Endothelial cell of umbilical vein (primary cell): Measurements from ENCODE around the gene KSR1. TPM values are rescaled to one million over a fixed set of nuclear protein-coding genes. Genes with fewer than 3 reads are reported as not detected.

Source experiments
- BruUV-seq: library from RNA; stranded (reverse); fragments of 400-500 nt; replicated peaks from 2 replicates; lab custom pipeline; 2021; lab: Mats Ljungman, UMichigan
- CTCF ChIA-PET: fragments of 300-600, 350-600 bp; sonication (Branson Sonifier 250); formaldehyde crosslinking; loops from one replicate; lab custom pipeline; 2021; ENCODE audit warnings: antibody characterized with exemption, inconsistent platforms; lab: Charles Lee
- POLR2A ChIA-PET: fragments of 300-600, 350-600 bp; sonication (Branson Sonifier 250); formaldehyde crosslinking; loops from one replicate; lab custom pipeline; 2021; ENCODE audit warnings: antibody characterized with exemption, inconsistent platforms; lab: Charles Lee
- DNase-seq: peaks from one replicate; pipeline ENCODE4 v3.0.0-alpha.2; 2011; ENCODE audit warnings: low read depth, low spot score
- FAIRE-seq: peaks from 2 replicates; lab custom pipeline; 2011; peaks lifted over from hg19 to GRCh38; lab: Jason Lieb, UNC
- H2AFZ ChIP-seq: 2 replicates; pipeline ENCODE4 v1.6.0; 2012; ENCODE audit warnings: low read depth, low read length, control low read depth, inconsistent platforms
- H3K27ac ChIP-seq: 2 replicates; pipeline ENCODE4 v1.5.1; 2011; ENCODE audit warnings: low read depth, mild to moderate bottlenecking, control low read depth, low read length, moderate library complexity; ENCODE audit not compliant: insufficient read depth
- H3K27me3 ChIP-seq, 2 experiments: 2 replicates each; pipeline versions ENCODE4 v1.6.0 to v1.6.1; 2011; ENCODE audit warnings: low read length in 2 of 2, mixed read lengths in 1 of 2; ENCODE audit not compliant: control insufficient read depth in 2 of 2, insufficient read depth in 2 of 2
- H3K36me3 ChIP-seq, 2 experiments: 2 replicates in 1 of 2; 3 replicates in 1 of 2; pipeline ENCODE4 v1.5.1; 2011; ENCODE audit warnings: low read length in 2 of 2, mild to moderate bottlenecking in 1 of 2, moderate library complexity in 1 of 2; ENCODE audit not compliant: control insufficient read depth in 2 of 2, insufficient read depth in 2 of 2; ENCODE audit errors: extremely low read depth in 1 of 2
- H3K4me1 ChIP-seq: 3 replicates; pipeline ENCODE4 v1.5.1; 2011; ENCODE audit warnings: mild to moderate bottlenecking, low read length; ENCODE audit not compliant: control insufficient read depth, insufficient read depth; ENCODE audit errors: extremely low read depth
- H3K4me2 ChIP-seq: 2 replicates; pipeline ENCODE4 v1.6.1; 2011; ENCODE audit warnings: low read length, control low read depth, mixed read lengths; ENCODE audit not compliant: insufficient read depth
- H3K4me3 ChIP-seq, 3 experiments: fragments of 200-600 bp in 1 of 3; sonication (generic), shearing (Covaris generic) in 1 of 3; replicated peaks in 1 of 3; 2 replicates each; pipeline ENCODE4 v1.5.1; 2011 to 2016; ENCODE audit warnings: control low read depth in 3 of 3, low read length in 3 of 3, mild to moderate bottlenecking in 2 of 3, inconsistent platforms in 1 of 3, low read depth in 1 of 3, moderate library complexity in 1 of 3; ENCODE audit not compliant: insufficient read depth in 1 of 3
- H3K79me2 ChIP-seq: 2 replicates; pipeline ENCODE4 v1.6.0; 2012; ENCODE audit warnings: low read length, inconsistent platforms; ENCODE audit not compliant: control insufficient read depth, insufficient read depth
- H3K9ac ChIP-seq: replicated peaks from 2 replicates; pipeline ENCODE3; 2011; ENCODE audit warnings: low read length, control low read depth; ENCODE audit not compliant: insufficient read depth; ENCODE audit errors: extremely low read depth
- H3K9me1 ChIP-seq: replicated peaks from 3 replicates; pipeline ENCODE4 v1.6.0; 2011; ENCODE audit warnings: mild to moderate bottlenecking, low read length; ENCODE audit not compliant: control insufficient read depth, insufficient read depth; ENCODE audit errors: extremely low read depth
- H3K9me3 ChIP-seq: replicated peaks from 2 replicates; pipeline ENCODE4 v1.5.1; 2012; ENCODE audit warnings: low read length, inconsistent platforms; ENCODE audit not compliant: control insufficient read depth, insufficient read depth
- H4K20me1 ChIP-seq: replicated peaks from 2 replicates; pipeline ENCODE3; 2011; ENCODE audit warnings: mild to moderate bottlenecking, low read length; ENCODE audit not compliant: control insufficient read depth, insufficient read depth; ENCODE audit errors: extremely low read depth
- EZH2 ChIP-seq: IDR thresholded peaks from 2 replicates; pipeline ENCODE4 v1.6.1; 2012; ENCODE audit warnings: borderline replicate concordance, low read depth, mild to moderate bottlenecking, moderate library complexity, low read length, inconsistent platforms; ENCODE audit not compliant: severe bottlenecking
- GATA2 ChIP-seq: IDR thresholded peaks from 2 replicates; pipeline ENCODE4 v1.7.0; 2011; ENCODE audit warnings: low read depth, mild to moderate bottlenecking, moderate library complexity, mixed read lengths, low read length; ENCODE audit not compliant: insufficient read length, insufficient read depth
- JUN ChIP-seq: IDR thresholded peaks from 2 replicates; pipeline ENCODE4 v1.6.1; 2011; ENCODE audit warnings: borderline replicate concordance, low read depth; ENCODE audit not compliant: insufficient read length, insufficient read depth
- MYC ChIP-seq: IDR thresholded peaks from one replicate; pipeline ENCODE4 v1.6.1; 2011; ENCODE audit warnings: mild to moderate bottlenecking, low read depth, low read length
- POLR2A ChIP-seq: IDR thresholded peaks from 2 replicates; pipeline ENCODE4 v1.6.1; 2012; ENCODE audit warnings: low read depth, mild to moderate bottlenecking, control low read depth, low read length
- POLR2AphosphoS5 ChIP-seq: IDR thresholded peaks from 2 replicates; pipeline ENCODE4 v1.6.1; 2012; ENCODE audit warnings: low read depth, mild to moderate bottlenecking, control low read depth, low read length, moderate library complexity; ENCODE audit not compliant: insufficient read depth
- dilution Hi-C: fragments of 300-500 bp; cut with MboI; formaldehyde crosslinking; loops from one replicate; pipeline ENCODE4 v1.15.0; 2019; ENCODE audit warnings: low sequenced_read_pairs; ENCODE audit not compliant: extremely low pct_ligation_motif_present
- intact Hi-C: fragments of 100-400 bp; cut with micrococcal nuclease; formaldehyde crosslinking; loops from one replicate; pipeline ENCODE4 v1.10.0; 2022
- polyA plus RNA-seq, 4 experiments: library from polyadenylated mRNA; depleted of rRNA in 3 of 4; stranded (reverse) in 3 of 4; unstranded in 1 of 4; fragments of >200 nt; gene quantifications; 2 replicates each; pipeline versions ENCODE4 v1.2.1 to v1.2.3, GENCODE V29; 2011 to 2012; ENCODE audit warnings: missing spikeins in 1 of 4
- total RNA-seq: library from RNA; stranded (reverse); gene quantifications from 2 replicates; pipeline ENCODE4 v1.2.3, GENCODE V29; 2021
- TF ChIP-seq, protein P1 (sequence below), 2 donors: IDR thresholded peaks; 1 replicate in 1 of 2; 2 replicates in 1 of 2; pipeline ENCODE4 v1.5.1; 2011; ENCODE audit warnings: low read length in 2 of 2, mild to moderate bottlenecking in 2 of 2, moderate library complexity in 2 of 2, control low read depth in 1 of 2, inconsistent platforms in 1 of 2, low read depth in 1 of 2; ENCODE audit not compliant: insufficient read depth in 1 of 2; ENCODE audit errors: extremely low read depth in 1 of 2

The KSR1 gene
- total and polyA plus RNA-seq, 2 donors (not counting 3 experiments of a cell fraction or from before 2014, with no cell fraction given), result 35.4 to 80.2 TPM

DNA sequence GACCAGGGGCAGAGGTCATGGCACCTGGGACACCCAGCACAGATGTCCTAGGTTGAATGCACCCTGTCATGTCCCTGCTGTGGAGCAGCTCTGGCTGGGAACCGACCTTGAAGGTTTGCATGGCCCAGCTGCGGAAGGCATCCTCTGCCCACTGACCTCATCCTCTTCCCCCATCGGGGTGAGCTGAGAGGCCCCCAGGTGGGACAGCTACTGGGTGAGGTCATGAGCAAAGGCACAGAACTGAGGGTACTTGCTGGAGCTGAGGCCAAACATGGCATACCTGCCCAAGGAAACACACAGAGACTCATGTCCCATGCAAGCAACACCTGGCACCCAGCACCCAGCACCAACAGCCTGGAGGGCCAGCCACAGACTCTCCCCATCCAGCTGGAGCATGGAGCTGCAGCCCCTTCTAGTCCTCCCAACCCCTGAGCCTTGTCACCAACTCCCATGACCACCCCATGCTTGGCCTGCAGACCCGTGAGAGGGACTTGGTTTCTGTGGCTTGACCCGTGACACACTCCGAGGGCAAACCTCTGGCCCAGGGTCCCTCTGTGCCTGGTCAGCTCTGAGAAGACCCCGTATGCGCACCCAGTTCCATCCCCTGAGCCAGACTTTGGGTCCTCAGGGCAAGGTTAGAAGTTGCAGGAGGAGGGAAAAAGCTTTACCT, 207.8 kb downstream of the KSR1 start:
- dilution Hi-C loops (no loop called here), intact Hi-C loops (no loop called here)
- Histone ChIP-seq H3K36me3 (no peaks in the 10 kb centered on the region), H3K9me1 (no peaks in the 10 kb centered on the region), H3K27me3 (no peaks in the 10 kb centered on the region), H3K79me2 (no peaks in the 10 kb centered on the region), H3K9ac (no peak overlapping the region), H3K27ac (no peak overlapping the region), H2AFZ (no peak overlapping the region), H3K9me3 (no peaks in the 10 kb centered on the region), H4K20me1 (no peaks in the 10 kb centered on the region), H3K4me1 (no peaks in the 10 kb centered on the region), H3K4me3 (no peak overlapping the region), H3K4me2 (no peak overlapping the region)
- no TSS peak for BruUV-seq
- ChIA-PET POLR2A (no interaction called here), CTCF (interaction anchor here (1.1 to 2.4 kb wide), 4 partner anchors 9 to 216 kb away, joined by 3 to 12 read pairs (median 4); no protein-coding TSS in a partner anchor)
- no peak for TF ChIP-seq MYC
- TF ChIP-seq EZH2, result no peak
- TF ChIP-seq GATA2, result no peak
- TF ChIP-seq, protein P1, sequence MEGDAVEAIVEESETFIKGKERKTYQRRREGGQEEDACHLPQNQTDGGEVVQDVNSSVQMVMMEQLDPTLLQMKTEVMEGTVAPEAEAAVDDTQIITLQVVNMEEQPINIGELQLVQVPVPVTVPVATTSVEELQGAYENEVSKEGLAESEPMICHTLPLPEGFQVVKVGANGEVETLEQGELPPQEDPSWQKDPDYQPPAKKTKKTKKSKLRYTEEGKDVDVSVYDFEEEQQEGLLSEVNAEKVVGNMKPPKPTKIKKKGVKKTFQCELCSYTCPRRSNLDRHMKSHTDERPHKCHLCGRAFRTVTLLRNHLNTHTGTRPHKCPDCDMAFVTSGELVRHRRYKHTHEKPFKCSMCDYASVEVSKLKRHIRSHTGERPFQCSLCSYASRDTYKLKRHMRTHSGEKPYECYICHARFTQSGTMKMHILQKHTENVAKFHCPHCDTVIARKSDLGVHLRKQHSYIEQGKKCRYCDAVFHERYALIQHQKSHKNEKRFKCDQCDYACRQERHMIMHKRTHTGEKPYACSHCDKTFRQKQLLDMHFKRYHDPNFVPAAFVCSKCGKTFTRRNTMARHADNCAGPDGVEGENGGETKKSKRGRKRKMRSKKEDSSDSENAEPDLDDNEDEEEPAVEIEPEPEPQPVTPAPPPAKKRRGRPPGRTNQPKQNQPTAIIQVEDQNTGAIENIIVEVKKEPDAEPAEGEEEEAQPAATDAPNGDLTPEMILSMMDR (IDR thresholded peaks at IDR 0.05; ENCODE audit: extremely low read depth in 1 of 2, insufficient read depth in 1 of 2, low read depth in 1 of 2, low read length in 2 of 2), result no peak
- DNase-seq (no peak), FAIRE-seq (no peak)

DNA sequence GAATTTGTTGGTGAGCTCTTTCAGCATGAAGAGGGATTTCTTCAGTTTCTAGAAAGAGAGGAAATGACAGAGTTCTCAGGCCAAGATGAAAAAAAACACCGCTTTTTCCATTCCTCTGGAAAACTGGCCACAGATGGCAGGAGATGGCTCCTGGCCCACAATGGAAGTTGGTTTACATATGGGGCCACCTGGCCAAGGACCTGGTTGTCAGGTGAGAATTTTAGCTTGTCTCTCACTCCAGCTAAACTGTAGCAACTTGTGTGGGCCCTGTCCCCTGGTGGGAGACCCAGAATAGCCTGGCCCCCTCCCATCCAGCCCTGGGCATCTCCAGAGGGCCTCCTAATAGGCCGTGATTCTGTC, 208.3 kb downstream of the KSR1 start:
- H3K9me1 ChIP-seq, result no peaks in the 10 kb centered on the region
- POLR2A ChIA-PET, result no interaction called here

More for the DNA sequence above, 208.3 kb downstream of the KSR1 start:
- CTCF ChIA-PET, result interaction anchor here (1.1 to 2.4 kb wide), 4 partner anchors 10 to 215 kb away, joined by 3 to 12 read pairs (median 4); no protein-coding TSS in a partner anchor
- no peak overlapping the region for H2AFZ ChIP-seq
- TF ChIP-seq EZH2 (no peak), JUN (no peak), POLR2AphosphoS5 (no peak), POLR2A (no peak)
- H4K20me1 ChIP-seq, result no peaks in the 10 kb centered on the region
- no peak overlapping the region for H3K4me3 ChIP-seq
- H3K36me3 ChIP-seq, result no peaks in the 10 kb centered on the region
- no TSS peak for BruUV-seq
- H3K9ac ChIP-seq, result no peak overlapping the region
- dilution Hi-C loops, result no loop called here
- intact Hi-C loops, result no loop called here
- DNase-seq (no peak), FAIRE-seq (no peak)
- no peaks in the 10 kb centered on the region for H3K9me3 ChIP-seq
- no peaks in the 10 kb centered on the region for H3K27me3 ChIP-seq
- no peaks in the 10 kb centered on the region for H3K79me2 ChIP-seq
- no peaks in the 10 kb centered on the region for H3K4me1 ChIP-seq
- no peak overlapping the region for H3K27ac ChIP-seq
- no peak overlapping the region for H3K4me2 ChIP-seq
